NCI-H2081 treated with DMSO at 0.1 percent for 48 hours (cell line): ENCODE results near the gene BRD3.

Experiments
- DNase-seq: peaks from one replicate; lab custom pipeline; 2025; lab: John Stamatoyannopoulos, UW

Gene BRD3

GRCh38 chr9:134024214-134024792 lies 43.5 kb downstream of the BRD3 start:
- DNase-seq, result no peak

- DNase-seq, result no peak
These were observed 52.9 kb downstream of the BRD3 start for GRCh38 chr9:134014946-134015345.

DNA sequence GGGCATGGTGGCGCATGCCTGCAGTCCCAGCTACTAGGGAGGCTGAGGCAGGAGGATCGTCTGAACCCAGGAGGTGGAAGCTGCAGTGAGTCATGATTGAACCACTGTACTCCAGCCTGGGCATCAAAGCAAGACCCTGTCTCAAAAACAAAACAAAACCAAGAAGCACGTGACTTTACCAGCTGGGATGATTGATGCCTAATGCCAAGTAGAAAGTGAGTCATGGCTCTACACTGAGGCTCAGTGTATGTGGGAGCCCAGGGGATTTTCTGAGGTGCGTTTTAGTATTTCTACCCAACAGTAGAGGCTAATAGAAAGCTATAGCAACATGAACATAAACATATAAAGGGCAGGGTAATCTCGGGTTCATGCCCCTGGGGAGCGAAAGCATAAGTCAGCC lies 56.4 kb downstream of the BRD3 start:
- DNase-seq, result no peak

DNA sequence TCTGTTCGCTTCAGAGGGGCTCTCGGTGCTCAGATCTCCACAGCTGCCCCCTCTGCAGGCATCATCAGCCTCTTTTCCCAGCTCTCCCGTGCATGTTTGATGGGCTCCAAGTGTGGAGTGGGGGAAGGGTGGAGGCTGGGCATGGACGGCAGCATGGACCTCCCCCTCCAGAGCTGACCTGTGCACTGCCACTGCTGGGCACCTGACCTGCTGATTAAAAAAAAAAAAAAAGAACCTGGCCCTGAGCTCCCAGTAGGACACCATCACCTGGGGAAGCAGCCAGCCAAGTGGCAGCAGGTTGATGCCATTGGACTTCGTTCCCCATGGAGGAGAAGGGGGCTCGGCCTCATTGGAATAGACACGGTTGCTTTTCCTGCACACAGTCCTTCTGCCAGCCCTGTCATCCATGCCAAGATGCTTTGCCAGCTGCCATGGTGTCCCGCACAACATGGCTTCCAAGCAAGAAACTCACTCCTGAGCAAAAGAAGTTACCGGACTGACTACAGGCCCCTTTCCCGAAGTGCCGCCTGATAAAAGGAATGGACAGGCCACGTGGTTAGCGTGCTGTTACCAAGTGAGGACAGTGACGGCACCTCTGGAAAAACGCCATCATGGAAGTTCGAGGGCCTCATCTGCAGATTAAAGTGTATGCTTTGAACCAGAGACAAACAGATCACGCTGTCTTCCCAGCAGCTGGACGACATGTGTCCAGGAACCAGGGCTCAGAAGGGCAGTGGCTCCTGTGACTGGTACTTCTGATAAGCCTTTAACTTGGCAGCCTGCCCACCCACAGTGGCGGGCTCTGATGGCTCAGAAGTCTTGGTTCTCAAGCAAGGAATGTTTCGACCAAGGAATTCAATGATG lies 57.3 kb downstream of the BRD3 start:
- no peak for DNase-seq

DNA sequence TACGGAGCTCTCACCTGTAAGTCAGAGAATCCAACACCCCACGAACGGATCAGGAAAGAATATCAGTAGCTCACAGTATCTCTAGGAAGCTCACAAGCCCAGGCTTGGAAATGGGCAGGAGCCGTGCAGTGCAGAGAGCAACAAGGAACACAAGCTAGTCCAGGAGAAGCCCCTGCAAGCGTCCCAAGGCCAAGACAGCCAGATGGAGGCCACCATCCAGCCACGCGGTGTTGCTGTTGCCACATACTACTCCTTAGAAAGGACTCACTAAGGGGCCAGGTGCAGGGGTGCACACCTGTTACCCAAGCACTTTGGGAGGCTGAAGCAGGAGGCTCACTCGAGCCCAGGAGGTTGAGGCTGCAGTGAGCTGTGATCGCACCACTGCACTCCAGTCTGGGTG lies 60.3 kb downstream of the BRD3 start:
- DNase-seq, result no peak

DNA sequence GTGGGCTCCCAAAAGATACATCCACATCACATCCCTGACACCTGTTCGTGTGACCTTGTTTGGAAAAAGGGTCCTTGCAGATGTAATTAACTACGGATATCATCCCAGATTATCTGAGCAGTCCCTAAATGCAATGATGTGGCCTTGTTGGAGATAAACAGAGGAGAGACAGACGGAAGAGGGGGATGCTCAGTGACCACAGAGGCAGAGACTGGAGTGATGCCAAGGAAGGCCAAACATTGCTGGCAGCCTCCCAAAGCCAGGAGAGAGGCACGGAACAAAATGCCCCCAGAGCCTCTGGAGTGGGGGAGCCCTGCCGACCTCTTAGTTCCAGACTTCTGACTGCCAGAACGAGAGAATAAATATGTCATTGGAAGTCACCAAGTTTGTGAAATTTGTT lies 60.7 kb downstream of the BRD3 start:
- no peak for DNase-seq

DNA sequence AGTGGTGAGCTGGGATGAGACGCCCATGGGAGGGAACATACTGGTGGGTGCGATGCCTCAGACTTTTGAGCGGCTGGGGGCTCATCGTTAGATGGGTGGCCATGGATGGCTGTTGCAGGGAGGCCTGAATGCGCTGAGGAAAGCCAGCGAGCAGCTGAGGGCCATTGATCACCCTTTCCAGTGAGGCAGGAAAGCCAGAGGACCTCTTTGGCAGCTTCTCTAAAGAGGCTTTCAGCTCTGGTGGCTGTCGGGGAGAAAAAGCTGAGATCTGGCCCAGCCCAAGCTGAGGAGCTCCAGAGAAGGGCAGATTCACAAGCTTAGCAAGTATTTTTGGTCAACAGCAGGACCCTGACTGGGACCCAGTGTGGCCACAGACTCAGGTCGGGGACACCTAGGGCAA lies 62.4 kb downstream of the BRD3 start:
- no peak for DNase-seq

GRCh38 chr9:134004881-134005280 lies 62.9 kb downstream of the BRD3 start:
- DNase-seq, result no peak

- no peak for DNase-seq
These were observed 63.5 kb downstream of the BRD3 start for GRCh38 chr9:134004131-134004873.

DNA sequence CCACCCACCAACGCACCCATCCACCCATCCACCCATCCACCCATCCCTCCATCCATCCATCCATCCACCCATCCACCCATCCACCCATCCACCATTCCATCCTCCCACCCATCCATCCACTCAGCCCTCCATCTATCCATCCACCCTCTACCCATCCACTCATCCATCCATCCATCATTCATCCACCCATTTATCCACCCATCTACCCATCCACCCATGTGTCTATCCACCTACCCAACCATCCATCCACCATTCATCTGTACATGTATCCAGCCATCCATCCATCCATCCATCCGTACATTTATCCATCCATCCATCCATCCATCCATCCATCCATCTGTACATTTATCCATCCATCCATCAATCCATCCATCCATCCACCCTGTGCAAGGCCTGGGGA lies 64.6 kb downstream of the BRD3 start:
- DNase-seq, result no peak

GRCh38 chr9:134002796-134003195 lies 65.0 kb downstream of the BRD3 start:
- DNase-seq, result no peak

GRCh38 chr9:133999851-134000265 lies 68.0 kb downstream of the BRD3 start:
- no peak for DNase-seq

DNA sequence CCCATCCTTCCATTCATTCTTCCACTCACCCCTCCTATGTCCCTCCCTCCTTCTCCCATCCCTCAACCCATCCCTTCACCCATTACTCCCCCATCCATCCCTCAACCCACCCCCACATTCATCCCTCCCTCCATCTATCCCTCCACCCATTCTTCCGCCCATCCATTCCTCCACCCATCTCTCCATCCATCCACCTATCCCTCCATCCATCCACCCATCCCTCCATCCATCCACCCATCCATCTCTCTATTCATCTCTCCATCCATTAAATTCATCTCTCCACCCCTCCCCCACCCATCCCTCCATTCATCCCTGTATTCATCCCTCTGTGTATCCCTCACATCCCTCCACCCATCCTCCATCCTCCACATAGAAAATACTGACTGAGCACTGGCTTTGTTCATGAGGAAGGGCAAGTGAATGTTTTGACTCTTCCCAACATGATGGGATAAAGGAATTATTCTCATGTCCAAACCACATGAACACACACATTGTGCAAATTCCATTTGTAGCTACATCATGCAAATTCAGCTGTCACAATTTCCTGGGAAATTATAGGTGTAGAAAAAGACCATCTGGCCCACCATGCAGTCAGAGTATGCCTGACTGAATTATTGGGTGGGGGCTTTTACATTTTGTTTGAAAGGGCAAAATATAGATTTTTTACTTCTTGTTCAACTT lies 68.8 kb downstream of the BRD3 start:
- DNase-seq, result no peak

GRCh38 chr9:133997584-133997983 lies 70.2 kb downstream of the BRD3 start:
- DNase-seq, result no peak

GRCh38 chr9:133996531-133997520 lies 71.0 kb downstream of the BRD3 start:
- no peak for DNase-seq

- no peak for DNase-seq
These were observed 72.6 kb downstream of the BRD3 start for GRCh38 chr9:133995012-133995896.

DNA sequence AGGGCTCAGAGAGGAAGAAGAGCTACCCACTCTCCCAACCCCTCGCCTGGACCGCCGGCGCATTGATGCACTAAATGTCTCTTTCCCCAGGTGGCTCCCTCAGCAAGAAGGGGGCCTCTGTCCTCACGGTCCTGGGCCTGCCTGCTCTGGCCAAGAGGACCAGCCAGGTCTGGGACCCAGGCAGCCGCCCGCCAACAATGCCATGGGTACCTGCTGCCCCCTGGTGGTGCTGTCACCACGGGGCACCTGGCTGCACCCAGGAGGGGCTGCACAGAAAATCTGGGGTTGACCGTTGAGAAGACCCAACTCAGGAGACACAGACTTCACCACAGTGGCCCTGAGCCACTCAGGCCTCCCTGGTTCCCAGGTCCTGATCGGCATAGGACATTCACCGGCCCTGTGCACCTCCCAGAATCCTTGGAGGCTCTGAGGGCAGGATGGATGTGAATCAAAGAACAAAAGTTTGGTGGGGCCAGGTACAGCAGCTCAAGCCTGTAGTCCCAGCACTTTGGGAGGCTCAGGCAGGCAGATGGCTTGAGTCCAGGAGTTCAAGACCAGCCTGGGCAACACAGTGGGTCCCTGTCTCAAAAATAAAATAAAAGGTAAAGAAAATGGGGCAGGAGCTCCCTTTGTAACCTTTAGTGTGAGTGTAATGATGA lies 73.3 kb downstream of the BRD3 start:
- no peak for DNase-seq

GRCh38 chr9:133993635-133994253 lies 74.1 kb downstream of the BRD3 start:
- no peak for DNase-seq
